OCI-LY1 (cell line): ENCODE results near the gene BHLHA15.

Experiments
- CTCF ChIP-seq: fragments of 200-600 bp; sonication (generic), shearing (Covaris generic); IDR thresholded peaks from 2 replicates; pipeline ENCODE4 v1.5.1; 2017; ENCODE audit warnings: mild to moderate bottlenecking, antibody characterized with exemption, low read length, moderate library complexity, mixed read lengths
- EZH2 ChIP-seq: fragments of 200-600 bp; sonication (generic), shearing (Covaris generic); IDR thresholded peaks from 2 replicates; pipeline ENCODE4 v1.8.0; 2017; ENCODE audit warnings: borderline replicate concordance, mixed run types, mild to moderate bottlenecking, antibody characterized with exemption, low read length, moderate library complexity, mixed read lengths

- TF ChIP-seq CTCF, result no peak
- TF ChIP-seq EZH2, result no peak
These were observed 33.6 kb downstream of the BHLHA15 start for GRCh38 chr7:98244871-98245270.
